Fibroblast of upper back skin (primary cell): Measurements from ENCODE around the gene CDKAL1.
A peak's percentile ranks its signal among the peaks of the same experiment; 100 is the strongest.
"Not testable (repeated sequence)": the region's sequence is repeated elsewhere in the genome, so short reads cannot be mapped to it uniquely, and the experiment has no call there.

Source experiments
- DNase-seq: peaks from one replicate; pipeline ENCODE4 v3.0.0-alpha.2; 2013

CDKAL1 gene

GRCh38 chr6:20644667-20645370 lies 110.6 kb downstream of the CDKAL1 start:
- peak; percentile 16 for DNase-seq

- not testable (repeated sequence) for DNase-seq
Measured at GRCh38 chr6:20645572-20645971, 111.3 kb downstream of the CDKAL1 start.

- DNase-seq: no peak
Measured at GRCh38 chr6:20647585-20647984, 113.3 kb downstream of the CDKAL1 start.

- not testable (repeated sequence) for DNase-seq
Measured at GRCh38 chr6:20649696-20650470, 115.6 kb downstream of the CDKAL1 start.

GRCh38 chr6:20652299-20653084 lies 118.2 kb downstream of the CDKAL1 start:
- no peak for DNase-seq

- no peak for DNase-seq
Measured at GRCh38 chr6:20653085-20653479, 118.8 kb downstream of the CDKAL1 start.

- no peak for DNase-seq
Measured at GRCh38 chr6:20655317-20655716, 121.1 kb downstream of the CDKAL1 start.

- no peak for DNase-seq
Measured at GRCh38 chr6:20657274-20657800, 123.1 kb downstream of the CDKAL1 start.

GRCh38 chr6:20658053-20658452 lies 123.8 kb downstream of the CDKAL1 start:
- no peak for DNase-seq

- no peak for DNase-seq
Measured at GRCh38 chr6:20658516-20658915, 124.3 kb downstream of the CDKAL1 start.

GRCh38 chr6:20660534-20660933 lies 126.3 kb downstream of the CDKAL1 start:
- no peak for DNase-seq

- peak; percentile 9 for DNase-seq
Measured at GRCh38 chr6:20661721-20662120, 127.5 kb downstream of the CDKAL1 start.

- DNase-seq: no peak
Measured at GRCh38 chr6:20664250-20664649, 130.0 kb downstream of the CDKAL1 start.

GRCh38 chr6:20665290-20665689 lies 131.0 kb downstream of the CDKAL1 start:
- no peak for DNase-seq

- DNase-seq: no peak
Measured at GRCh38 chr6:20669571-20670314, 135.5 kb downstream of the CDKAL1 start.

GRCh38 chr6:20670750-20671149 lies 136.5 kb downstream of the CDKAL1 start:
- DNase-seq: no peak

GRCh38 chr6:20672038-20672437 lies 137.8 kb downstream of the CDKAL1 start:
- DNase-seq: no peak

- DNase-seq: no peak
Measured at GRCh38 chr6:20673458-20673857, 139.2 kb downstream of the CDKAL1 start.

GRCh38 chr6:20674664-20675063 lies 140.4 kb downstream of the CDKAL1 start:
- no peak for DNase-seq

- DNase-seq: no peak
Measured at GRCh38 chr6:20678831-20679352, 144.6 kb downstream of the CDKAL1 start.

- DNase-seq: no peak
Measured at GRCh38 chr6:20680697-20681165, 146.5 kb downstream of the CDKAL1 start.

GRCh38 chr6:20681243-20681684 lies 147.0 kb downstream of the CDKAL1 start:
- DNase-seq: no peak
